Activated CD4-positive, CD25-positive, alpha-beta regulatory T cell (primary cell): Measurements from ENCODE around the gene KAZN.

Experiments
- DNase-seq, 4 experiments: peaks; one replicate each; lab custom pipeline; 2025; lab: John Stamatoyannopoulos, UW

The KAZN gene

GRCh38 chr1:14590411-14591180 lies 7.9 kb upstream of the KAZN start:
- DNase-seq, result no peak

GRCh38 chr1:14591600-14591999 lies 6.9 kb upstream of the KAZN start:
- no peak for DNase-seq

- no peak for DNase-seq
Observed at GRCh38 chr1:14592004-14592631, 6.4 kb upstream of the KAZN start.

- DNase-seq, result no peak
Observed at GRCh38 chr1:14593302-14593701, 5.2 kb upstream of the KAZN start.

GRCh38 chr1:14594045-14594444 lies 4.4 kb upstream of the KAZN start:
- no peak for DNase-seq

GRCh38 chr1:14596591-14596990 lies 1.9 kb upstream of the KAZN start:
- DNase-seq, result no peak

GRCh38 chr1:14597343-14598006 lies 1.0 kb upstream of the KAZN start:
- no peak for DNase-seq

- no peak for DNase-seq
Observed at GRCh38 chr1:14598007-14598497, 433 bp upstream of the KAZN start.

- no peak for DNase-seq
Observed at GRCh38 chr1:14599183-14599791, 802 bp downstream of the KAZN start.

- no peak for DNase-seq
Observed at GRCh38 chr1:14599800-14600199, 1.3 kb downstream of the KAZN start.

- DNase-seq, result no peak
Observed at GRCh38 chr1:14600405-14601112, 2.1 kb downstream of the KAZN start.

GRCh38 chr1:14602136-14602535 lies 3.7 kb downstream of the KAZN start:
- DNase-seq, result no peak

GRCh38 chr1:14603645-14604044 lies 5.2 kb downstream of the KAZN start:
- DNase-seq, result no peak

- no peak for DNase-seq
Observed at GRCh38 chr1:14604414-14604813, 5.9 kb downstream of the KAZN start.

GRCh38 chr1:14605945-14606344 lies 7.5 kb downstream of the KAZN start:
- DNase-seq, result no peak

GRCh38 chr1:14606632-14607031 lies 8.1 kb downstream of the KAZN start:
- no peak for DNase-seq

- no peak for DNase-seq
Observed at GRCh38 chr1:14607295-14607694, 8.8 kb downstream of the KAZN start.

- DNase-seq, result no peak
Observed at GRCh38 chr1:14608308-14608707, 9.8 kb downstream of the KAZN start.

- DNase-seq, result no peak
Observed at GRCh38 chr1:14610761-14611160, 12.3 kb downstream of the KAZN start.

- DNase-seq, result no peak
Observed at GRCh38 chr1:14611792-14612191, 13.3 kb downstream of the KAZN start.

- no peak for DNase-seq
Observed at GRCh38 chr1:14612256-14612655, 13.8 kb downstream of the KAZN start.

- DNase-seq, result no peak
Observed at GRCh38 chr1:14613926-14614325, 15.4 kb downstream of the KAZN start.
